NB4 (cell line): ENCODE results near the gene MMP24OS.

Experiments used
- DNase-seq: peaks from one replicate; pipeline ENCODE4 v3.0.0; 2010; ENCODE audit warnings: low read depth
- H3K4me3 ChIP-seq: one replicate; pipeline ENCODE4 v1.5.1; 2011; ENCODE audit warnings: mild to moderate bottlenecking, low read depth, low read length, moderate library complexity
- CTCF ChIP-seq: IDR thresholded peaks from one replicate; pipeline ENCODE4 v1.5.1; 2012; ENCODE audit warnings: low read depth, low read length
- MAX ChIP-seq: IDR thresholded peaks from 2 replicates; pipeline ENCODE4 v1.6.1; 2011; ENCODE audit warnings: low read depth, low read length
- MYC ChIP-seq: IDR thresholded peaks from 2 replicates; pipeline ENCODE4 v1.6.1; 2011; ENCODE audit warnings: low read depth, low read length
- POLR2A ChIP-seq: IDR thresholded peaks from 2 replicates; pipeline ENCODE4 v1.6.1; 2011; ENCODE audit warnings: mild to moderate bottlenecking; ENCODE audit not compliant: insufficient read length; ENCODE audit errors: extremely low read depth

MMP24OS gene

GRCh38 chr20:35251613-35251940 lies 26.3 kb downstream of the MMP24OS start:
- no peak overlapping the region for H3K4me3 ChIP-seq
- TF ChIP-seq MYC: no peak
- TF ChIP-seq CTCF: no peak
- TF ChIP-seq MAX: no peak
- TF ChIP-seq POLR2A: no peak

GRCh38 chr20:35248641-35249475 lies 29.1 kb downstream of the MMP24OS start:
- peak; percentile 20 for DNase-seq
- no peak for TF ChIP-seq MYC
- no peak for TF ChIP-seq CTCF
- TF ChIP-seq MAX: no peak
- TF ChIP-seq POLR2A: no peak
- H3K4me3 ChIP-seq: no peak overlapping the region

More at GRCh38 chr20:35251613-35251940, 26.3 kb downstream of the MMP24OS start:
- DNase-seq: no peak

GRCh38 chr20:35246723-35247122 lies 31.2 kb downstream of the MMP24OS start:
- no peak overlapping the region for H3K4me3 ChIP-seq
- TF ChIP-seq MYC: no peak
- no peak for TF ChIP-seq CTCF
- no peak for TF ChIP-seq MAX
- no peak for TF ChIP-seq POLR2A
- DNase-seq: no peak

GRCh38 chr20:35243986-35244385 lies 33.9 kb downstream of the MMP24OS start:
- TF ChIP-seq POLR2A (no peak), MYC (no peak), CTCF (no peak), MAX (no peak)
- DNase-seq: no peak
- no peak overlapping the region for H3K4me3 ChIP-seq

- TF ChIP-seq POLR2A: no peak
- no peak for TF ChIP-seq MAX
- no peak for TF ChIP-seq CTCF
- no peak for TF ChIP-seq MYC
- H3K4me3 ChIP-seq: no peak overlapping the region
- DNase-seq: no peak
These were observed 34.6 kb downstream of the MMP24OS start for GRCh38 chr20:35243317-35243716.
